T follicular helper cell (primary cell): ENCODE results near the gene KMT5B.

Experiments
- DNase-seq: peaks from one replicate; pipeline ENCODE4 v3.0.0-alpha.2; 2020; ENCODE audit warnings: low read depth

KMT5B gene

GRCh38 chr11:68215524-68216170 is 2.6 kb upstream of the KMT5B start:
- no peak for DNase-seq

GRCh38 chr11:68215087-68215445 is 2.0 kb upstream of the KMT5B start:
- DNase-seq, result no peak

GRCh38 chr11:68214173-68215086 is 1.3 kb upstream of the KMT5B start:
- no peak for DNase-seq

- DNase-seq, result peak; percentile 72
These were observed 568 bp upstream of the KMT5B start for GRCh38 chr11:68213555-68214172.

GRCh38 chr11:68212421-68213134 is 518 bp downstream of the KMT5B start:
- DNase-seq, result peak; percentile 37

GRCh38 chr11:68211546-68211945 is 1.6 kb downstream of the KMT5B start:
- DNase-seq, result no peak

- no peak for DNase-seq
These were observed 6.9 kb downstream of the KMT5B start for GRCh38 chr11:68206211-68206610.

- DNase-seq, result no peak
These were observed 8.7 kb downstream of the KMT5B start for GRCh38 chr11:68204402-68204801.

GRCh38 chr11:68202165-68202564 is 10.9 kb downstream of the KMT5B start:
- DNase-seq, result no peak

GRCh38 chr11:68201492-68201891 is 11.6 kb downstream of the KMT5B start:
- no peak for DNase-seq

GRCh38 chr11:68200639-68201038 is 12.5 kb downstream of the KMT5B start:
- DNase-seq, result no peak

GRCh38 chr11:68199295-68199987 is 13.7 kb downstream of the KMT5B start:
- no peak for DNase-seq

GRCh38 chr11:68196219-68196618 is 16.9 kb downstream of the KMT5B start:
- no peak for DNase-seq

GRCh38 chr11:68194675-68195294 is 18.3 kb downstream of the KMT5B start:
- no peak for DNase-seq

- no peak for DNase-seq
These were observed 20.1 kb downstream of the KMT5B start for GRCh38 chr11:68193018-68193417.

GRCh38 chr11:68191661-68192579 is 21.2 kb downstream of the KMT5B start:
- DNase-seq, result no peak

GRCh38 chr11:68189888-68190287 is 23.2 kb downstream of the KMT5B start:
- DNase-seq, result no peak

GRCh38 chr11:68189082-68189481 is 24.0 kb downstream of the KMT5B start:
- no peak for DNase-seq

GRCh38 chr11:68186061-68186460 is 27.0 kb downstream of the KMT5B start:
- no peak for DNase-seq
